Keratinocyte (primary cell): ENCODE data around the gene SUSD6. TPM values are rescaled to one million over a fixed set of nuclear protein-coding genes. Genes with fewer than 3 reads are reported as not detected.
"Not testable (repeated sequence)": the region's sequence is repeated elsewhere in the genome, so short reads cannot be mapped to it uniquely, and the experiment has no call there.

Experiments
- DNase-seq: peaks from one replicate; pipeline ENCODE4 v3.0.0-alpha.2; 2011; ENCODE audit warnings: low read depth, missing footprints, low spot score
- FAIRE-seq: peaks from 2 replicates; lab custom pipeline; 2011; peaks lifted over from hg19 to GRCh38; lab: Jason Lieb, UNC
- H2AFZ ChIP-seq: 2 replicates; pipeline ENCODE4 v1.6.0; 2012; ENCODE audit warnings: low read length, control low read depth, inconsistent platforms; ENCODE audit not compliant: control insufficient read depth
- H3K27ac ChIP-seq: 2 replicates; pipeline ENCODE4 v1.5.1; 2011; ENCODE audit warnings: low read length; ENCODE audit not compliant: control insufficient read depth, insufficient read depth
- H3K27me3 ChIP-seq: 3 replicates; pipeline ENCODE4 v1.6.0; 2011; ENCODE audit warnings: low read length; ENCODE audit not compliant: control insufficient read depth, insufficient read depth; ENCODE audit errors: extremely low read depth
- H3K36me3 ChIP-seq, 2 experiments: 2 replicates in 1 of 2; 3 replicates in 1 of 2; pipeline ENCODE4 v1.5.1; 2011; ENCODE audit warnings: low read length in 2 of 2, mild to moderate bottlenecking in 1 of 2; ENCODE audit not compliant: control insufficient read depth in 2 of 2, insufficient read depth in 2 of 2; ENCODE audit errors: extremely low read depth in 1 of 2
- H3K4me1 ChIP-seq: 3 replicates; pipeline ENCODE4 v1.5.1; 2011; ENCODE audit warnings: low read length; ENCODE audit not compliant: control insufficient read depth, insufficient read depth; ENCODE audit errors: extremely low read depth
- H3K4me2 ChIP-seq: 3 replicates; pipeline ENCODE4 v1.6.0; 2011; ENCODE audit warnings: low read depth, low read length; ENCODE audit not compliant: control insufficient read depth, insufficient read depth; ENCODE audit errors: extremely low read depth
- H3K4me3 ChIP-seq, 3 experiments: fragments of 200-600 bp in 1 of 3; sonication (generic) in 1 of 3; 2 replicates in 2 of 3; 3 replicates in 1 of 3; pipeline ENCODE4 v1.5.1; 2011 to 2016; ENCODE audit warnings: low read length in 3 of 3, mild to moderate bottlenecking in 3 of 3, control low read depth in 2 of 3, inconsistent platforms in 1 of 3, low read depth in 1 of 3, mixed read lengths in 1 of 3, mixed run types in 1 of 3, moderate library complexity in 1 of 3; ENCODE audit not compliant: control insufficient read depth in 2 of 3, insufficient read depth in 2 of 3; ENCODE audit errors: extremely low read depth in 1 of 3
- H3K79me2 ChIP-seq: 2 replicates; pipeline ENCODE4 v1.6.0; 2012; ENCODE audit warnings: low read length; ENCODE audit not compliant: control insufficient read depth, insufficient read depth
- H3K9ac ChIP-seq: 3 replicates; pipeline ENCODE4 v1.6.0; 2011; ENCODE audit warnings: low read length; ENCODE audit not compliant: control insufficient read depth, insufficient read depth; ENCODE audit errors: extremely low read depth
- H3K9me1 ChIP-seq: 3 replicates; pipeline ENCODE4 v1.6.0; 2011; ENCODE audit warnings: low read length; ENCODE audit not compliant: control insufficient read depth, insufficient read depth; ENCODE audit errors: extremely low read depth
- H3K9me3 ChIP-seq: 2 replicates; pipeline ENCODE4 v1.5.1; 2012; ENCODE audit warnings: low read depth, low read length; ENCODE audit not compliant: control insufficient read depth
- H4K20me1 ChIP-seq: 3 replicates; pipeline ENCODE4 v1.6.0; 2011; ENCODE audit warnings: low read length; ENCODE audit not compliant: control insufficient read depth, insufficient read depth; ENCODE audit errors: extremely low read depth
- EZH2 ChIP-seq: IDR thresholded peaks from one replicate; pipeline ENCODE4 v1.6.1; 2012; ENCODE audit warnings: inconsistent platforms, mild to moderate bottlenecking, low read length, moderate library complexity
- dilution Hi-C: fragments of 300-500 bp; cut with MboI; formaldehyde crosslinking; loops from one replicate; pipeline ENCODE4 v1.7.0; 2020; ENCODE audit warnings: low sequenced_read_pairs; ENCODE audit not compliant: extremely low pct_ligation_motif_present
- polyA plus RNA-seq, 5 experiments: library from polyadenylated mRNA; depleted of rRNA in 3 of 5; stranded (reverse) in 3 of 5; stranded (forward) in 1 of 5; unstranded in 1 of 5; fragments of >200 nt; gene quantifications; 1 replicate in 1 of 5; 2 replicates in 3 of 5; 3 replicates in 1 of 5; pipeline versions ENCODE4 v1.2.1 to v1.2.3, GENCODE V29; 2011 to 2012; ENCODE audit warnings: missing spikeins in 2 of 5, low read depth in 1 of 5, low replicate concordance in 1 of 5
- TF ChIP-seq, protein P1 (sequence below), 3 experiments: IDR thresholded peaks in 1 of 3; conservative IDR thresholded peaks in 1 of 3; optimal IDR thresholded peaks in 1 of 3; 2 replicates in 2 of 3; 3 replicates in 1 of 3; pipeline versions ENCODE3 to v1.5.1; 2011; ENCODE audit warnings: low read length in 3 of 3, mild to moderate bottlenecking in 3 of 3, moderate library complexity in 2 of 3, control low read depth in 1 of 3, inconsistent platforms in 1 of 3; ENCODE audit not compliant: insufficient read depth in 2 of 3; ENCODE audit errors: extremely low read depth in 1 of 3

Gene SUSD6
- polyA plus RNA-seq, 1 donor (not counting 4 experiments of a cell fraction or from before 2014, with no cell fraction given) = 10.5 TPM

DNA sequence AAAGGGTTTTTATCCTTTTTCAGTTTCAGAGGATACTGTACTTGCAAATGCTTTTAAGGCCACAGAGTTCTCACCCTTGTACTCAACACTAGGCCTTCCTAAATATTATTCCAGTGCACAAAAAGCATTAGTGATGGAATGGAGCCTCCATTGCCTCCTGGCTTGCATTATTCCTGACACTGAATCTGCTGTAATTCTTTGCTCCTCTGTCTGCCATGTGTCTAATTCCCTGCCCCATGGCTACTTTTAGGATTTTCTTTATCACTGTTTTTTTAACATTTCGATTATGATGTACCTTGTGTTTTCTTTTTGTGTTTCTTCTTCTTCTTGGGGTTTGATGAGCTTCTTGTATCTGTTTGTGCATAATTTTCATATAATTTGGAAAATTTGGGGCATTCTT lies 29.5 kb downstream of the SUSD6 start:
- no peak for TF ChIP-seq EZH2
- TF ChIP-seq, protein P1, sequence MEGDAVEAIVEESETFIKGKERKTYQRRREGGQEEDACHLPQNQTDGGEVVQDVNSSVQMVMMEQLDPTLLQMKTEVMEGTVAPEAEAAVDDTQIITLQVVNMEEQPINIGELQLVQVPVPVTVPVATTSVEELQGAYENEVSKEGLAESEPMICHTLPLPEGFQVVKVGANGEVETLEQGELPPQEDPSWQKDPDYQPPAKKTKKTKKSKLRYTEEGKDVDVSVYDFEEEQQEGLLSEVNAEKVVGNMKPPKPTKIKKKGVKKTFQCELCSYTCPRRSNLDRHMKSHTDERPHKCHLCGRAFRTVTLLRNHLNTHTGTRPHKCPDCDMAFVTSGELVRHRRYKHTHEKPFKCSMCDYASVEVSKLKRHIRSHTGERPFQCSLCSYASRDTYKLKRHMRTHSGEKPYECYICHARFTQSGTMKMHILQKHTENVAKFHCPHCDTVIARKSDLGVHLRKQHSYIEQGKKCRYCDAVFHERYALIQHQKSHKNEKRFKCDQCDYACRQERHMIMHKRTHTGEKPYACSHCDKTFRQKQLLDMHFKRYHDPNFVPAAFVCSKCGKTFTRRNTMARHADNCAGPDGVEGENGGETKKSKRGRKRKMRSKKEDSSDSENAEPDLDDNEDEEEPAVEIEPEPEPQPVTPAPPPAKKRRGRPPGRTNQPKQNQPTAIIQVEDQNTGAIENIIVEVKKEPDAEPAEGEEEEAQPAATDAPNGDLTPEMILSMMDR (optimal IDR thresholded peaks at IDR 0.05 in 1 of 3, IDR thresholded peaks at IDR 0.05 in 1 of 3, conservative IDR thresholded peaks at IDR 0.05 in 1 of 3; ENCODE audit: extremely low read depth in 1 of 3, insufficient read depth in 2 of 3, low read length in 3 of 3) = no peak
- FAIRE-seq (no peak), DNase-seq (no peak)

DNA sequence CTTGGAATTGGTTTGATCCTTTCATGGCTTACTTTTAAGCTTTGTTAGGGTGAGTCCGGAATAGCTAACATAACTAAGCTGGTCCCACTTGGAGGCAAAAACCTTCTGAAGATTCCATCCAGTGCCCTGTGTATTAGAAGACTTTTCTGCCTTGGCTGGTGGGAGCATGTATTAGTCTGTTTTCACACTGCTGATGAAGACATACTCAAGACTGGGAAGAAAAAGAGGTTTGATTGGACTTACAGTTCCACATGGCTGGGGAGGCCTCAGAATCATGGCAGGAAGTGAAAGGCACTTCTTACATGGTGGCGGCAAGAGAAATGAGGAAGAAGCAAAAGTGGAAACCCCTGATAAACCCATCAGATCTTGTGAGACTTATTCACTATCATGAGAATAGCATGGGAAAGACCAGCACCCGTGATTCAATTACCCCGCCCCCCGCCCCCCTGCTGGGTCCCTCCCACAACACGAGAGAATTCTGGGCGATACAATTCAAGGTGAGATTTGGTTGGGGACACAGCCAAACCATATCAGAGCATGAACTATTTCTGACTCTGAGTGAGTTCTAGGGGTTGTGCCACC lies 30.9 kb downstream of the SUSD6 start:
- H3K9me1 ChIP-seq, H3K27ac ChIP-seq, dilution Hi-C loops, H3K4me3 ChIP-seq, H3K27me3 ChIP-seq, H3K4me2 ChIP-seq, H2AFZ ChIP-seq, H3K36me3 ChIP-seq, H3K9me3 ChIP-seq, DNase-seq, FAIRE-seq, H4K20me1 ChIP-seq, H3K9ac ChIP-seq: not testable (repeated sequence)
- peaks cover 50% of the 10 kb centered on the region for H3K79me2 ChIP-seq
- H3K4me1 ChIP-seq = peaks cover 34% of the 10 kb centered on the region

More for the DNA sequence above, 29.5 kb downstream of the SUSD6 start:
- H3K4me3 ChIP-seq = no peak overlapping the region
- H3K9ac ChIP-seq = no peak overlapping the region
- no peaks in the 10 kb centered on the region for H3K9me3 ChIP-seq
- no peak overlapping the region for H3K27ac ChIP-seq
- no peaks in the 10 kb centered on the region for H4K20me1 ChIP-seq
- H3K79me2 ChIP-seq = peaks cover 56% of the 10 kb centered on the region
- H3K36me3 ChIP-seq = no peaks in the 10 kb centered on the region
- peaks cover 34% of the 10 kb centered on the region for H3K4me1 ChIP-seq
- H2AFZ ChIP-seq = no peak overlapping the region
- no peaks in the 10 kb centered on the region for H3K27me3 ChIP-seq
- dilution Hi-C loops = no loop called here
- peaks cover 6% of the 10 kb centered on the region for H3K9me1 ChIP-seq
- H3K4me2 ChIP-seq = no peak overlapping the region
